ENCODE data around the gene TSEN54.

DNA sequence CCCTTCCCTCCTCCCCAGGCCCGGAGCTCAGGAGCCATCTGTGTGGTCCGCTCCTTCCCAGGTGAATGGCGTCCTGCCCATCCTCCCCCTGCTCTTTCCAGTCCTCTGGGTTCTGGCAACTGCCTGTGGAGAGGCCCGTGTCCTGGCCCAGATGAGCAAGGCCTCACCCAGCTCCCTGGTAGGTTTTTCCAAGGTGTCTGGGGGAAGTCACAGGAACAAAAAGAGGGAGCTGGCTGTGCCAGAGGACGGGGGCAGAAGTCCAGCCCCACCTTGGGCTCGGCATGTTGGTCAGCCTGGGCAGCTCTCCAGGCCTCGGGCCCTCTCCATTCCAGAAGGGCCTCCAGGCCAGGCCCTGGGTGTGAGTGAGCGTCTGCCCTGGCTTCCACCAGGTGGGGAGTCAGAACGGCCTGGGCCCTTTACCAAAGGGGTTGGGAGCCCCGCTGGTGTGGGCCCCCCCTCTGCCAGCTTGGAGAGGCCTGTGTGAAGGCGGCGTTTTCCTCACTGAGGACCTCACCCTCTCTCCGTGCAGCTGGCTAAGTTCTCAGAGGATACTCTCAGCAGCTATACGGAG, 26.1 kb upstream of the TSEN54 start:
- TF ChIP-seq, protein P1, sequence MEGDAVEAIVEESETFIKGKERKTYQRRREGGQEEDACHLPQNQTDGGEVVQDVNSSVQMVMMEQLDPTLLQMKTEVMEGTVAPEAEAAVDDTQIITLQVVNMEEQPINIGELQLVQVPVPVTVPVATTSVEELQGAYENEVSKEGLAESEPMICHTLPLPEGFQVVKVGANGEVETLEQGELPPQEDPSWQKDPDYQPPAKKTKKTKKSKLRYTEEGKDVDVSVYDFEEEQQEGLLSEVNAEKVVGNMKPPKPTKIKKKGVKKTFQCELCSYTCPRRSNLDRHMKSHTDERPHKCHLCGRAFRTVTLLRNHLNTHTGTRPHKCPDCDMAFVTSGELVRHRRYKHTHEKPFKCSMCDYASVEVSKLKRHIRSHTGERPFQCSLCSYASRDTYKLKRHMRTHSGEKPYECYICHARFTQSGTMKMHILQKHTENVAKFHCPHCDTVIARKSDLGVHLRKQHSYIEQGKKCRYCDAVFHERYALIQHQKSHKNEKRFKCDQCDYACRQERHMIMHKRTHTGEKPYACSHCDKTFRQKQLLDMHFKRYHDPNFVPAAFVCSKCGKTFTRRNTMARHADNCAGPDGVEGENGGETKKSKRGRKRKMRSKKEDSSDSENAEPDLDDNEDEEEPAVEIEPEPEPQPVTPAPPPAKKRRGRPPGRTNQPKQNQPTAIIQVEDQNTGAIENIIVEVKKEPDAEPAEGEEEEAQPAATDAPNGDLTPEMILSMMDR (IDR thresholded peaks at IDR 0.05) = no peak
- no peak for TF ChIP-seq POLR2A (IDR thresholded peaks at IDR 0.05)
